NCI-H1105 (cell line): ENCODE measurements around the gene ARL6.

Source experiments
- DNase-seq: peaks from one replicate; lab custom pipeline; 2025; lab: John Stamatoyannopoulos, UW

Gene ARL6

GRCh38 chr3:97764407-97765238, at the start of gene ARL6:
ARL6 (plus strand) TSS chr3:97764758; CDS start chr3:97768108, 3,350 bp downstream.
- DNase-seq, result peak; percentile 96

GRCh38 chr3:97719156-97719821, 45.3 kb upstream of the ARL6 start:
- DNase-seq, result peak; percentile 73

- peak; percentile 26 for DNase-seq
These were observed 44.1 kb upstream of the ARL6 start for GRCh38 chr3:97720417-97720816.

GRCh38 chr3:97721446-97721845, 43.1 kb upstream of the ARL6 start:
- DNase-seq, result no peak

- DNase-seq, result peak; percentile 37
These were observed 27.6 kb upstream of the ARL6 start for GRCh38 chr3:97736928-97737327.

GRCh38 chr3:97738761-97739160, 25.8 kb upstream of the ARL6 start:
- DNase-seq, result no peak

- DNase-seq, result no peak
These were observed 22.5 kb upstream of the ARL6 start for GRCh38 chr3:97742036-97742435.

GRCh38 chr3:97744289-97744688, 20.3 kb upstream of the ARL6 start:
- no peak for DNase-seq

- DNase-seq, result peak; percentile 54
These were observed 762 bp upstream of the ARL6 start for GRCh38 chr3:97763586-97764406.

GRCh38 chr3:97765336-97765735, 778 bp downstream of the ARL6 start:
- DNase-seq, result no peak

- DNase-seq, result no peak
These were observed 8.4 kb downstream of the ARL6 start for GRCh38 chr3:97772926-97773325.

- no peak for DNase-seq
These were observed 13.6 kb downstream of the ARL6 start for GRCh38 chr3:97778152-97778551.

- peak; percentile 27 for DNase-seq
These were observed 29.0 kb downstream of the ARL6 start for GRCh38 chr3:97793420-97794019.

- DNase-seq, result no peak
These were observed 31.4 kb downstream of the ARL6 start for GRCh38 chr3:97795951-97796350.

- DNase-seq, result no peak
These were observed 39.9 kb downstream of the ARL6 start for GRCh38 chr3:97804471-97804870.

GRCh38 chr3:97810779-97811390, 46.3 kb downstream of the ARL6 start:
- DNase-seq, result no peak

GRCh38 chr3:97815149-97815917, 50.8 kb downstream of the ARL6 start:
- DNase-seq, result no peak

GRCh38 chr3:97816811-97817210, 52.3 kb downstream of the ARL6 start:
- no peak for DNase-seq

GRCh38 chr3:97817965-97818364, 53.4 kb downstream of the ARL6 start:
- DNase-seq, result peak; percentile 92

- DNase-seq, result no peak
These were observed 56.2 kb downstream of the ARL6 start for GRCh38 chr3:97820780-97821179.

- no peak for DNase-seq
These were observed 56.8 kb downstream of the ARL6 start for GRCh38 chr3:97821287-97821773.
